Chondrocyte (in vitro differentiated cells): ENCODE measurements around the gene SH3PXD2A. TPM values are rescaled to one million over a fixed set of nuclear protein-coding genes. Genes with fewer than 3 reads are reported as not detected.

Source experiments
- DNase-seq: peaks from one replicate; pipeline ENCODE4 v3.0.0; 2021; ENCODE audit warnings: mixed read lengths, low spot score
- H3K27ac Mint-ChIP-seq: one replicate; pipeline ENCODE4 v1.8.0; 2021; ENCODE audit warnings: mild to moderate bottlenecking, moderate library complexity, mixed read lengths; ENCODE audit not compliant: unreplicated experiment
- H3K27me3 Mint-ChIP-seq: 2 replicates; pipeline ENCODE4 v1.8.0; 2021; ENCODE audit warnings: low read depth, mixed read lengths
- H3K36me3 Mint-ChIP-seq: 2 replicates; pipeline ENCODE4 v1.8.0; 2021; ENCODE audit warnings: low read depth, mixed read lengths
- H3K4me1 Mint-ChIP-seq: 2 replicates; pipeline ENCODE4 v1.8.0; 2021; ENCODE audit warnings: low read depth, mild to moderate bottlenecking, mixed read lengths
- H3K4me3 Mint-ChIP-seq: one replicate; pipeline ENCODE4 v1.8.0; 2021; ENCODE audit warnings: mild to moderate bottlenecking, moderate library complexity, mixed read lengths; ENCODE audit not compliant: unreplicated experiment
- H3K9me3 Mint-ChIP-seq: 2 replicates; pipeline ENCODE4 v1.8.0; 2021; ENCODE audit warnings: low read depth, mixed read lengths
- CTCF ChIP-seq: fragments of 200-600 bp; sonication (generic); IDR thresholded peaks from 2 replicates; pipeline ENCODE4 v1.5.0; 2021; ENCODE audit warnings: antibody characterized with exemption, mild to moderate bottlenecking, moderate library complexity
- total RNA-seq: library from RNA; stranded (reverse); gene quantifications from 3 replicates; pipeline ENCODE4 v1.2.1, GENCODE V29; 2021

SH3PXD2A gene
- total RNA-seq, 1 donor from 2014 or later: 46.0 TPM

- H3K27ac Mint-ChIP-seq: no peak overlapping the region
- H3K36me3 Mint-ChIP-seq: no peaks in the 10 kb centered on the region
- no peak overlapping the region for H3K4me3 Mint-ChIP-seq
- H3K9me3 Mint-ChIP-seq: no peaks in the 10 kb centered on the region
- DNase-seq: no peak
- peaks cover 25% of the 10 kb centered on the region for H3K4me1 Mint-ChIP-seq
- H3K27me3 Mint-ChIP-seq: peaks cover 2% of the 10 kb centered on the region
- no peak for TF ChIP-seq CTCF
These were observed 157.1 kb downstream of the SH3PXD2A start for GRCh38 chr10:103698266-103698665.

- peaks cover 2% of the 10 kb centered on the region for H3K27me3 Mint-ChIP-seq
- DNase-seq: no peak
- no peaks in the 10 kb centered on the region for H3K9me3 Mint-ChIP-seq
- H3K4me1 Mint-ChIP-seq: peaks cover 25% of the 10 kb centered on the region
- no peak overlapping the region for H3K27ac Mint-ChIP-seq
- no peaks in the 10 kb centered on the region for H3K36me3 Mint-ChIP-seq
- TF ChIP-seq CTCF: no peak
- no peak overlapping the region for H3K4me3 Mint-ChIP-seq
These were observed 157.6 kb downstream of the SH3PXD2A start for GRCh38 chr10:103697787-103698186.

- H3K27me3 Mint-ChIP-seq: peaks cover 2% of the 10 kb centered on the region
- TF ChIP-seq CTCF: peak; percentile 67
- peaks cover 25% of the 10 kb centered on the region for H3K4me1 Mint-ChIP-seq
- no peak for DNase-seq
- no peaks in the 10 kb centered on the region for H3K36me3 Mint-ChIP-seq
- peak overlapping the region; percentile 94 for H3K27ac Mint-ChIP-seq
- no peaks in the 10 kb centered on the region for H3K9me3 Mint-ChIP-seq
- no peak overlapping the region for H3K4me3 Mint-ChIP-seq
These were observed 158.8 kb downstream of the SH3PXD2A start for GRCh38 chr10:103696411-103697145.

GRCh38 chr10:103696094-103696410, 159.3 kb downstream of the SH3PXD2A start:
- Mint-ChIP-seq H3K27ac (peak overlapping the region; percentile 94), H3K27me3 (peaks cover 2% of the 10 kb centered on the region), H3K9me3 (no peaks in the 10 kb centered on the region), H3K4me1 (peaks cover 25% of the 10 kb centered on the region), H3K4me3 (no peak overlapping the region), H3K36me3 (no peaks in the 10 kb centered on the region)
- TF ChIP-seq CTCF: no peak
- no peak for DNase-seq

GRCh38 chr10:103695584-103696005, 159.8 kb downstream of the SH3PXD2A start:
- H3K4me1 Mint-ChIP-seq: peaks cover 25% of the 10 kb centered on the region
- DNase-seq: no peak
- no peak overlapping the region for H3K4me3 Mint-ChIP-seq
- H3K36me3 Mint-ChIP-seq: no peaks in the 10 kb centered on the region
- H3K9me3 Mint-ChIP-seq: no peaks in the 10 kb centered on the region
- peaks cover 2% of the 10 kb centered on the region for H3K27me3 Mint-ChIP-seq
- peak overlapping the region; percentile 36 for H3K27ac Mint-ChIP-seq
- TF ChIP-seq CTCF: no peak
